Measurements from ENCODE around the gene TFEB.

TFEB gene

DNA sequence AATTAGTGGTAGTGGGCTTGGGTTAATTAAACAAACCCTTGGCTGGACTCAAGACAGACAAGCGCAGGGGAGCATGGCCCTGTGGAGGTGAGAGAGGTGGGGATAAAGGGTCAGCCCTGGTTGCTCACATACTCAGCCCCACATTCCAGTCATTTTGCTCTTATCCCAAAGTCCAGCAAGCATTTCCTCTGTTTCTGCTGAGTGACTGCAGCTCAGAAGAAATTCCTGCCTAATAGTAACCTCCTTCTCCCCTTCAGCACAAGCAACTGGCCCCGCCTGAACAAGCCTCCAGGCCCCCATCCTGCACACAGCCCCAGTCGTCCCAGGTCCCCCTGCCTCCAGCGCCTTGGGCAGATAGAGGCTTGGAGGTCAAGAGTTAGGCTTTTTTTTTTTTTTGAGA lies 3.6 kb upstream of the TFEB start:
- no peak for DNase-seq (ENCODE audit: low read depth in 1 of 2, low spot score in 1 of 2)

DNA sequence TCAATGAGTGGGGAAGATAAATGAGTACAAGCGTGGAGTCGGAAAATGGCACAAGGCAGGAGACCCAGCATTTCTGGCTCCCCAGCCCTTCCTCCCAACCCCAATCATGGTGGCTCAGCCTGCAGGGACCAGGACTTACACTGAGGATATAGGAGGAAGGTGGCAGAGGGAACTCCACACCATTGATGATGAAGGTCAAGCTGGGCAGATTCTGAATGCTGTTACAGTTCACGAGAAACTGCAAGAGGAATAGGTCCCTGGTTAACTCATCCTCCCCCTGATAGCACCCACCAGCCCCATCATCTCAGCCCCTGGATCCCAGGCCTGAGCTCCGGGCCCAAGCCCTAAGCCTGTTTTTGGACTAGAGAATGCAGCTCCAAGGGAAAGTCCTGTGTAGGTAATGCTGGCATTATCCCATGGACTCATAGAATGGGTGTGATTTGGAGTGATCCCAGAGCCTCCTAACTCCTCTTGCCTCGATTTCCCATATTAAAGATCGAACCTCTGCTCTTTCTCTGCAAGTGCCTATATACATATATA lies 2.3 kb upstream of the TFEB start:
- DNase-seq (ENCODE audit: low read depth in 1 of 2, low spot score in 1 of 2): no peak

DNA sequence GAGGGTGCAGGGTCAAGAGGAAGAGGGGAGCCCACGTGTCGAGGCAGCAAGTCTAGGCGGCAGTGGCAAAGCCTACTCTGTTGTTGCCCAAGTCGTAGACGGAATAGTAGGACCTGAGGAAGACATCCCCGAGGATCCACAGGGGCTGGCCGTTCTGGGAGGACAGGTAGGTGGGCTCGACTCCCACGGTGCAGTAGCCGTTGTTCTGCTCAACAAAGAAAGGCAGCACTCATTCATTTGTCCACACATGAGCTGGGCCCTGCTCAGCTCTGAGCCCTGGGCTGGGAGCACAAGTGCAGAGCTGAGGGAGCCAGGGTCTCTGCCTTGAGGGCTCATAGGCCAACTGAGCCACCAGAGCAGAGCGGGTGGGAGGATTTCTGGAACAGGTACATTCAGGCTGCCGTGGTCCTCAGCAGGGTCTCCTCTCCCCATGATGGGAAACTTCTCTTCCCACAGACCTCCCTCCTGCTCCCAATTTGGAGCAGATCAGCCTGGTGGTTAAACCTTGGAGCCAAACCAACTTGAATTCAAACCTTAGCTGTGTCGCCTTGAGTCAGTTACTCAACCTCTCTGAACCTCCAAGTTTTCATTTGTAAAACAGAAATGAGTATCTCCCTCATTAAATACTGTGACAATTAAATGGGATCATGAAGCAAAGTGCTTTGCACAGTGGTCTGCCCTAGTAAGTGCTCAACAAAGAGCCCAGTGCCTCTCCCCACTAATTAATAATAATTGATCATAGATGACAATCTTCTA lies 1.6 kb upstream of the TFEB start:
- no peak for DNase-seq (ENCODE audit: low read depth in 1 of 2, low spot score in 1 of 2)

DNA sequence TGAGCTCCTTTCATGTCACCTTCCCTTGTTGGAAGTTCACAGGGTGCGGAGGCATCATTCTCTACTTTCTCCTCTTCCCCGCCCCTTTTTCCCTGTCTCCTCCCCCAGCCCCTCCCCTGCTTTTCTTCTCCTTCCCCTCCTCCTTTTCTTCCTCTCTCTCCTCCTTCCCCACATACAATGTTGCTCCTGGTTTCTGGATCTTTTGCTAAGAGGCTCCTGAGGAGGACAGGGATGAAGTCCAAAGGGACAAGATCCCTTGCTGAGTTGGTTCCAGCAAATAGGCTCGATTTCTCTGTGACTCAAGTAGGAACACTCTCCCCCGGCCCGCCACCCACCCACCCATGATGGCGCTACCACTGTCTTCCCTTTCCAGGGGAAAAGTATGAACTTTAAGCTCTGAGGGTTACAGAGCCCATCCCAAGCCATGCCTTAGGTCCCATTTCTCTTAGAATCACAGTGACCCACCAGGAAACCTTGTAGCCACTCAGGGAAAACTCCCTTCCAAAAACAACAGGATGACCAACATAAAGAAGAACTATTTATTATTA lies 852 bp upstream of the TFEB start:
- no peak for DNase-seq (ENCODE audit: low read depth in 1 of 2, low spot score in 1 of 2)

DNA sequence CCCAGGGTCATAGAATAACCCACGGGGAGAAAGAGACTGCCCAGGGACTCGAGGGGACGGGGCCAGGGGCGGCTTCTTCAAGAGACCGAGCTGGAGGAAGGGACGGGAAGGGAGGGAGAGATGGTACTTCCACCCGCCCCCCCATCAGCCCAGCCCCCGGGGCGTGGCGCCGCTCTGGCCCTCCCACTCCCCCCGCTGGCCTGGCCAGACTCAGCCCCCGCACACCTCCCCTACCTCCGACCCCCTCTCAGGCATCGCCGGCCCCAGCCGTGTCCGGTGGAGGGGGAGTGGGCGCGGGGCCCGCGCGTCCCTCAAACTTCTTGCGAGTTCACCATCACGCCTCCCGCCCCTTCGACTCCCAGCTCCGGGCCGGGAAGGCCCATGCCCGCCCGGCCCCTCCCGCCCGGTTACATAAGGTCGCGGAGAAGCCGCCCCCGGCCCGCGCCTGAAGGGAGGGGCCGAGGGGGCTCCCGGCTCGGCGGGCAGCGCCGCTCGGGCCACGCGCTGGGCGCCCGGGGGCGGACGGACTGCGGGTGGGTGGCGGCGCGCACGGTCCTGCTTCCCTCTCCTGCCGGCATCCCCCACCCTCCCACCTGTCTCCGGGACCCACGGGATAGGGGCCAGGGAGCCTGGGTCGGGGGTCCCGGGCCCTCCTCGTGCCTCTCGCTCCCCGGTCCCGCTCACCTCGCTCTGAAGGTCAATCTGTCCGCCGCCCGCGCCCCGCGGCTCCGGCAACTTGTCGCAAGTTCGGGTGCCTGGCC lies 562 bp downstream of the TFEB start:
- DNase-seq (ENCODE audit: low read depth in 1 of 2, low spot score in 1 of 2): peak; percentile 49

DNA sequence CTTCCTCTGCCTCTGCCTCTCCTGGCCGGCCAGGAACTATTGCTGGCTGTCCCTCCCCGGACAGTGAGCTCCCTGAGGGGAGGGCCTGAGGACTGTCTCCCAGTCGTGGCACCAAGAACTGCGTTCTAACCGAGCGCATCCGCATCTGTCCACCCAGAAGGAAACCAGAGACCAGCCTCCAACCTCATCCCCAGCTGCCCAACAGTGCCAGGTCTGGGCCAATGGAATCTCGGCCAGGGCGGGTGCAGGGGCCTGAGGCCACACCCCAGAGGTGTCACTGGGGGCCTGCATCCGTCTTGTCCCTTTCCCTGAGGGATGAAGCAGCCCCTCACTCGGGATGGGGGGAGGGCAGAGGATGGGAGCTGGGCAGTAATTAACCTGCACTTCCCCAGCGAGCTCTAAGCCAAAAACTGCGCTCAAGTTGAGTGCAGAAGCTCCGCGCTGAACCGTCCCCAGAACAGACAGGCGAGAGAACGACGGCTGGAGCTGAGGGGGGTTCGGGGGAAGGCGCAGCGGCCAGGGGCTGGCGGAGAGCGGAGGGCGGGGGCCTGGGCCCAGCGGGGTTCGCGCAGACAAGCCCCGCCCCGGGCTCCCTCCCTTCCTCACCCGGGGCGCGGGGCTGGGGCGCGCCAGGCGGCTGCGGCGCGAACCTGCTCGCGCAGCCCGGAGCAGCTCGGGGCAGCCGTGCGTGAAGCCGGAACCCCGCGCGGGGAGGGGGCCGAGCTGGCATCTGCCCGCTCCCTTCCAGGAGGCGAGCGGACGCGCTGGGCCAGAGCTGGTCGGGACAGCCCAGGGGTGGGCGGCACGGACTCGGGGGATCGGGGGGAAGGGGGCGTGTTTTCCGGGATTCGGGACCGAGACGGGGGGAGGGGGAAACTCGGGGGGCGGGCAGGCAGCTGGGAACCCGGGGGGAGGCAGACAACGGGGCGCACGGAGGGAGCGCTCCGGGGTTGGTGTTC lies 1.4 kb downstream of the TFEB start:
- peak; percentile 44 to 48 for DNase-seq (ENCODE audit: low read depth in 1 of 2, low spot score in 1 of 2)

DNA sequence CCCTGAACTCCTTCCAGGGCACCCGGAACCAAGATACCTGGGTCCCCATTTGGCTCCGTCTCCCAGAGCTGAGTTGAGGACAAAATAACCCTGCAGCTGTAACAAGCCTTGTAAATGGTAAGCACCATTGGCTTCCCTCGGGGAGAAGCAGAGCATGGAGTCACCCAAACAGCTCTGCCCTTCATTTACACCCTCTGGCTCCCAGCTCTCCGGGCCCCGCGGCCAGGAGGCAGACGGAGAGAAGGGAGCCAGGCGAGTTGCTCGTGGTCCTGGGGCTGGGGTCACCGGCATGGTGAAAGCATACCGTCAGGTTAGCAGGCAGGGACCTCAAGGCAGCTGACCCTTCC lies 2.1 kb downstream of the TFEB start:
- no peak for DNase-seq (ENCODE audit: low read depth in 1 of 2, low spot score in 1 of 2)

DNA sequence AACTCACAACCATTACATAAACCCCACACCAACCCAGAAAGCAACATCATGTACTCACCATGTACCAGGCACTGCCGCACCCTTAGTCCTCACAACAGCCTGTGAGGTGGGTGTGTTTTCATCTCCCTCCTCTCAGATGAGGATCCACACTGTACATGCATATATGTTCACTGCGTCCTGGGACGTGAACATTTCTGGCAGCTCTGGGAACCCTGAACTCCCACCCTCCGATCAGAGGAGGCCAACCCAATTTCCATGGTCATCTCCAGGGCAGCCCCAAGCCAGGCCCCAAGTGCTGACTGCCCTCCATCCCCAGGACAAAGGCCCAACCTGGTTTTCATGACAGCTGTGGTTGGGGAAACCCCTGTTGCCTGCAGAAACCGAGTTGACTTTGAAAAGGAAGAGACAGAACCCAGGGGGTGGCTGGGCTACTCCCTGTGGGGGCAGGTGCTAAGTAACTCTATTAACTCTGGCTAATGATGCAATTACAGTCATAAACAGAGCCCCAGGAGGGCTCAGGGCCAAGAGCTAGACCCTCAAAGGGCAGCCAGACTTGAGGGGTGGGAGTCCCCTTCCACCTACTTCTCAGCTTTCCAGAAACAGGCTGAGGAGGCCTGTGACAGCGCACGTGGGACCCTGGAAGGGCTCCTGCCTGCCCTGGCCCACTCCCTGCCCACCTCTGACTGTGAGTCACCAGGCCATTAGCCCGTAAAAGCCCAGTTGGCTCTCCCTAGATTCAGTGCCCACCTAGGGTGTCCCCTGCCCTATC lies 2.6 kb downstream of the TFEB start:
- peak; percentile 26 to 27 for DNase-seq (ENCODE audit: low read depth in 1 of 2, low spot score in 1 of 2)

DNA sequence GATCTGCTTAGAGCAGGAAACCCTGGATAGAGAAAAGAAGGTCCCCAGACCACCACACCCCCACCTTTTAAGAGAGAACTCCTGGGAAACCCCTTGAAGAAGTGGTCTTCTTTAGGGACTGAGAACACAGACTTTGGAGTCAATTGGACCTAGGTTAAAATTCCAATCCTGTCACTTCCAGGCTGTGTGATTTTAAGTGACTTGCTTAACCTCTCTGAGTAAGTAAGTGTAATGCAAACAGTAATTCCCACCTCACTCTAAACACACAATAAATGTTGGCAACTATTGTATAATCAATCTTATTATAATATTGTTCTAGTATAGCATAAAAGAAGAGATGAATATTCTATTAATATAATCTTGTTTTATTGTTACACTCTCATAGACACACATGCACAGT lies 3.3 kb downstream of the TFEB start:
- no peak for DNase-seq (ENCODE audit: low read depth in 1 of 2, low spot score in 1 of 2)

DNA sequence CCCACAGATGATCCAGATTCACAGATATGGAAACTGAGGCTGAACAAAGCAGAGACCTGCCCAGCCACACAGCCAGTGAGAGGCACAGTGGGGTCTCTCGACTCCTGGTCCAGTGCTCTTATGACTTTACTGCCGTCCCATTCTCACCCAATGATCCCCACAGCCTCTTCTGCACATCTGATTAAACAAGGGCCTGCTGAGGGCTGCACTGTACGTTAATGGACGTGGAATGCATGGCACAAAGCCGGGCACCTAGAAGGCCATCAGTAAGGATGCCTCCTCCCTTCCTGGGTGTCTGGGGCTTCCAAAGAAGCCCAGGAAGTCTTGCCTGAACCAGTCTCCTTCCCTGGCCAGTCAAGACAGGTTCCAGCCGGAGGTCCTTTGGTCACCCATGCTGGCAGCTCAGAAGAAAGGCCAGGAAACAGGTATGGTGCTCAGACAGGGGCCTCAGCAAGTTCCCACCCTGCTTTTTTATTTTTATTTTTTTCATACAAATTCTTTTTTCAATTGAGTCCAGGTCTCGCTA lies 3.8 kb downstream of the TFEB start:
- DNase-seq (ENCODE audit: low read depth in 1 of 2, low spot score in 1 of 2): no peak

DNA sequence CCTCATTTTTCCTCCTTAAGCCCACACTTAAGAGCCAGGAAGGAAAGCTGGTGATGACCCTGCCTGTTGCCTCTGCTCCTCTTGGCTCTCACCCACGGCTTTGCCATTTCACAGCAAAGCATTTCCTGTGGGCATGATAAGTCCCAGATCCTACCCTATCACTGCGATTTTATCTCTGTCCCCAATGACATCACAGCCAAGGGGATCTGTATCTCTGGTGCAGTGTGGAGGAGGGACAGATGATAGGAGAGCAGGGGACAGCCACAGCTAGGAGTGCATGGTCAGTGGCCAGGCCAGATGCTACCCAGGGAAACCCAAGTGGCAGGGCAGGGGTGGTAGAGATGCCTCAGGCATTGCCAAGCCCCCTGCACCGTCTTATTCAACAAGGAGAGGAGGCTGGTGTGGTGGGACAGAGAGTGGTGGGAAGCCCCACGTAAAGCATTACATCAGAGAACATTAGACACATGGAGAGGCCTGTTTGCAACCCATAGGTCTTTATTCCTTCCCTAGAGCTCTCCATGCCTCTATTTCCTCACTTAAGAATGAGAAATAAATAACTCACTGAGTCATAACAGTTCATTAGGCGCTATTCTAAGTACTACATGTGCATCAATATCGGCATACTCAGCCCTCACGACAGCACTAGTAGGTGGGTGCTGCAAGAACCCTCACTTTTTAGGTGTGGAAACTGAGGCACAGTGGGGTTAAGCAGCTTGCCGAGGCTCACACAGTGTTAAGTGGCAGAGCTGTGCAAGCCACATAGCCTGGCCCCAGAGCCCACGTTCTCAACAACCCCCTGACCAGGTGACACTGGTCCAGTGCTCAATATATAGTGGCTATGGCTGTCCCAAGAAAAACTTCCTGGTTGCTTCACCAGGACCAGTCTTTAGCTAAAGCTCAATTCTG lies 4.6 kb downstream of the TFEB start:
- DNase-seq (ENCODE audit: low read depth in 1 of 2, low spot score in 1 of 2): no peak

DNA sequence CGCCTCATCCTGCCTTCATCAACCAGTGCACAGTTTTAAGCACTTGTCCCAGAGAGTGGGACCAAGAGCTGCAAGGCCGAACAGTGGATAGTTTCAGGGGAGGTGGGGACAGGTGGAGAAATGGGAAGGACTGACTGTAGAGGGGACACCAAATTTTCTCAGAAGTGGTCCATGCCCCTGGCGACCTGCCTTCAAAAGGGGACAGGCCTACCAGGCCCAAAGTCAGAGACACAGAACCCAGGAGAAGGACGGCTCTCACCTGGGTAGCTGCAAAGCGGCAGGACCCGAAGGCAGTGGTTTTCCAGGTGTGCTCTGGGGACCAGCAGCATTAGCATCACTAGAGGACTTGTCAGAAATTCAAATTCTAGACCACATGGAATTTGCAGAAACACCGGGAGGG lies 5.8 kb downstream of the TFEB start:
- DNase-seq (ENCODE audit: low read depth in 1 of 2, low spot score in 1 of 2): no peak

DNA sequence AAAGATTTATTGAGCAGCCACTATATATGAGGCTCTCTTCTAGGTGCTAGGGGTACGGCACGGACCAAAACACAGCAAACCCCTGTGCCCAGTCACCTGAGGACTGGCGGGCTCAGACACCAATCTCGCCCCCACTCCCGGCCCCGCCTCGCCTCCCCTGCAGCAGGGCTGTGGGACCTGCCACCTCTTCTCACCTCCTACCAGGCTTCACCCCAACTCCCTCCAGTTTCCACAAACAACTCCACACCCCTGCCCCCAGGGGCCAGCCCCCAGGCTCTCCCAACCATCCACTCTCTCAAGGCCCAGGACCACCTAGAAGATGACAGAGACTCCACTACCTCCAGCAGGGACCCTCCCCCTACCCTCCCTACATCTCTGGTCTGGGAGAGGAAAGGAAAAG lies 6.5 kb downstream of the TFEB start:
- DNase-seq (ENCODE audit: low read depth in 1 of 2, low spot score in 1 of 2): no peak

DNA sequence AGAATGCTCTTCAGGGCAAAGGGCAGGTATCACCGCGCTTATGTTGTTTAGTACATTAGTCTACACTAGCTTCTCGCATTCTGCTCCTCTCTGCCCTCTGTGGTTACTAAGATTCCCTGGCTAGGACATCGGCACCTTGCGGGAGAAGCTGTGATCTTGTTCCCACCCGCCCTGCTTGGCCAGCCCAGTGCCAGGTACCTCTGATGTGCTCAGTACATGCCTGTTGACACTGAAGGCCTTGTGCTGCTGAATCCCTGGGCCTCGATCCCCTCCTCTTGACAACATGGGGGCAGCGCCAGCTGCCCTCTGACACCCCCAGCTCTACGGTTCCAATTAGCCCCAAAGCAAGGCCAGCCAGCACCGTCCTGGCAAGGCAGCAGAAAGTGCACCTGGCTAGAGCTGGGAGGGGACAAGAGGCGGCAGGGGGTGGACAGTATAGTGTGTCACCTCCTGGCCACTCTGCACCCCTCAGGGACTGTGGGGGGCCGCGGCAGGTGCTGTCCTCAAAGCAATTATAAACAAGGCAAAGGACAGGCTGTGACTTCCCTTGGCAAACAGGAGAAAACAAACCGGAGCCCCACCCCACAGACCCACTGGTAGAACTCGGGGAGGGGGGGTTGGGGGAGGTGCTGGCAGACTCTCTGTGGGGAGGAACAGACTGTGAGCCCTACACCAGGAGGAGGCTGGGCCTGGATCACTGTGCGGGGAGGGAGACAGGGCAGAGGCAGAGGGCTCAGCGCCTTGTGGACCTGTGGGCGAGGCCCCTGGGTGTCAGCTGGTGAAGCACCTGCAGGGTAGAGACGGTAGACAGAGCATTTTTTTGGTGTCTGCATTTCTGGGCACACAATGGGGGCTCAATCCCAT lies 7.1 kb downstream of the TFEB start:
- DNase-seq (ENCODE audit: low read depth in 1 of 2, low spot score in 1 of 2): no peak

DNA sequence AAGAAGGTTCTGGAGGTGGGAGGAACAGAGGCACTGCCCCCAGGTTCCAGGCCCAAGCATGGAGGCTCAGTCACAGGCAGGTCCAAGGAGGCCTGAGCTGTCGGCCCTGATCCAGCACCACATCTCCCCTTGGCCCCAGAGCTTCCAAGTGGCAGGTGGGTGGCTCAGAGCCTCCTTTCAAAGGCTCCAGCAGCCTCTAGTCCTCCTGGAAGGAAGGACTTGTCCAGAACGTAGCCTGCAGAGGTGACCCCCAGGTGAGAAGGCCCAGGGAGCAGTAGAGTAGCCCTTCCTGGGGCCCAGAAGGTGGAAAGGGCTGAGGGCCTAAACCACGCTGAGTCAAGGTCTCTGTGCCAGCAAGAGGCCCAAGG lies 7.7 kb downstream of the TFEB start:
- DNase-seq (ENCODE audit: low read depth in 1 of 2, low spot score in 1 of 2): no peak

DNA sequence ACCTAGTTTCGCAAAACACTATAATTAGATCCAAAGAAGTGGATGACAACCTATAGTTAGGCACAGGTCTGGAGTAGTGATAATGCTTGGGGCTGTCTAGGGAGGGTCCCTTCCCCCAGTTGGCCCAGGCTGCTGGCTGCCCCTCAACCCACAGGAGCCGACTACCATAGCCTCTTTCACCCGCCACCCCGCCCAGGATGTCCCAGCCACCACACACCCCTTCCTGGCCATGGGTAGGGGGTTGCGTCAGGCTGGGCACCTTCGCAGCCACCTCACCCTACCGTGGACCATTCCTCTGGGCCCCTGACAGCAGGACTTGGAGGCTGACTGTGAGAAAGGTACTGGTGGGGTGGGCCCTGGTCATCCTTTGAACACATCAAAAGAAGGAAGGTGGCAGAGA lies 8.5 kb downstream of the TFEB start:
- no peak for DNase-seq (ENCODE audit: low read depth in 1 of 2, low spot score in 1 of 2)

DNA sequence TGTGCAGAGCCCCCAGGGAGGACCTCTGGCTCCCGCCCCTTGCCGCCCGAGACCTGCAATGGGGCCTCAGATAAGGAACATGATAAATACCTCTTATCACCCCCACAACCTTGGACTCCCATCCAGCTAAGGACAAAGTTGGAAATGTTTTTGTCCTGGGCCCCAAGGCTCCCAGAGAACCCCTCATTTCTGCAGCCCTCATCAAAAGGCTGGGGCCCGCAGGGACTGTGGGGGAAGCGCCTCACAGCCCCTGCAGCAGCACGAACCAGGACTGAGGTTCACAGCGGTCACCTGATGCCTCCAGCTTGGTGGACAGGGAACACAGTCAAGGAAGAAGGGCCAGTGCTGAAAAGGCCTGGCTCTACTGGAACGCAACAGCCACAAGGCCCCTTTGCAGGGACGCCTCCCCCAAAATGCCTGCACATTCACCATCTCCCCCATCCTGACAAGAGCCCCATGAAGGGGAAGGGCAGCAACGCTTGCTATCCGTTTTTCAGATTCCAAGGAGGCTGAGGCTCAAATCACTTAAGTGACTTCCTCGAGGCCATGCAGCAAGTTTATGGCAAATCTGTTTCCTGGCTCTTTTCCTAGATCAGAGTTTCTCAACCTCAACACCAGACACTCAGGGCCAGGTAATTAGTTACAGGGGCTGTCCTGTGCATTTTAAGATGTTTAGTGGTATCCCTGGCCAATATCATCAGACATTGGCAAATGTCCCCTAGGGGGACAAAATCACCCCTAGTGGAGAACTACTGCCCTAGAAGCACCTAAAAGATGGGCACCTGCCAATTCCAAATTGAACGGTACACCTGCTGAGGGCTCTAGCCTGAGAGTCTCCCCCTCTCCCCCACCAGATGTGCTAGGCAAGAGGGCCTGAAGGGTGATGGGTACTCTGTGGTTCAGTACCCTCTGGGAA lies 10.6 kb downstream of the TFEB start:
- DNase-seq (ENCODE audit: low read depth in 1 of 2, low spot score in 1 of 2): no peak

All from stimulated activated CD4-positive, alpha-beta T cell treated with anti-CD3 and anti-CD28 coated beads, Interleukin-15, amount 100 ng/mL, for 1 hour (primary cell).